DMS79 (cell line): Measurements from ENCODE around the gene NCK2.

Experiments used
- DNase-seq: peaks from one replicate; lab custom pipeline; 2025; lab: John Stamatoyannopoulos, UW

Gene NCK2

DNA sequence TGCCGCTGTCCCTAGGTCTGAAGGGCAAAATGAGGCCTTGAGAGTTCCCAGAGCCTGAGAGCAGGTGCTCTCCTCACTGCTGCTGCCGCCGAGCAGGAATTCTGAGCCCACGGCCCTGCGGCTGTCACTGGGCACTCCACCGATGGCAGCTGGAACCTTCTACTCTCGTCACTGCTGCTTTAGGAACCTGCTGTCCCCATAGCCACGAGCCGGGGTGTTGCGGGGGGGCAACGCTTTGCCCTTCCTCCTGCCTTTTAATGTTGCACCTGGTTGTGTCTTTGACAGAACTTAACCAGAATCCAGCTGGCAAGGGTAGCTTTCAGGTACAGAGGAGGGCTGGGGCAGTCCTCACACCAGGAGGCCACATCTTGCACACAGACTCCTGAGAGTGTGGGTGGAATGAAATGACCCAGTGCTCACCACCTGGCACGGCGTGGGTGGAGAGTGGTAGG lies 32.3 kb downstream of the NCK2 start:
- DNase-seq, result no peak

DNA sequence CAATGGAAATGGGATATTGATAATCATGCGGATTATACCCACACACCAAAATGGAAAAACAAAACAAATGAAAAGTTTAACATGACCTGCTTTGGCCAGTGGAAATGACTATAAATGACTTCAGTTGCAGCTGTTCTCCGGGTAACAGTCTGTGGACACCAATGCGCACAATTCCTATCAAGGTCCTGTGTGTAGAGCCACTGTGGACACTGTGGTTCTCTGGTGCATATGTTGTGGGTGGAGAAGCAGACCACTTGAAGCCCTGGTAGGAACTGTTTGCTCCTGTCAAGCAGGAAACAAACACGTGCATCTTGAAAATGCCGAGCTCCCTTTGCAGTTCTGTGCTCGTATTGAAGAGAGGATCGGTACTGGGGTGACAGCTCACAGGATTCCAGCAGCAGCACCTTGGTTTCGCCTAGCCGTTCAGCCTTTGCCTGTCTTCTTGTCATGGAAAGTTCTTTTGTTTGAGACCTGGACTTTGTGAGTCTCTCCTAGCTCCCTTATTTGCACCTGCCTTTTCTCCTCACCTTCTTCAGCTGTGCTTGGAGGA lies 32.9 kb downstream of the NCK2 start:
- DNase-seq, result peak; percentile 78

GRCh38 chr2:105778080-105778607 lies 33.4 kb downstream of the NCK2 start:
- no peak for DNase-seq

DNA sequence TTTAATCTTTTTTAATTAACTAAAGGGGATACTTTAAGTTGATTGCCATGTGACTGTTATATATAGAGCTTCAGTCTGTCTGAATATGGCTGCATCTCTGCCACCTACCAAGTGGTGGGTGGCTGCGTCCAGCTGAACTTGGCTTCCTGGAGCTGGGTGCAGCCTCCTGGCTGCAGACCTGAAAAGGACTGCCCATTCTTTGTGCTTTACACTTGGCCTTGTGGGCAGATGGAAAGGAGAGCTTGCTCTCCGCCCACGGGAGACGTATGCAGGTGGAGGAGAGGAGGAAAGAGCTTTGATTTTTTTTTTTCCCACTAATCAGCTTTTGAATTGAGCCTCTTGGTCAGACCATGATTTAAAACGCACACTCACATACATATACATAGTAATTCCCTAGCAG lies 34.7 kb downstream of the NCK2 start:
- no peak for DNase-seq

GRCh38 chr2:105780606-105781005 lies 35.9 kb downstream of the NCK2 start:
- no peak for DNase-seq

GRCh38 chr2:105781274-105781978 lies 36.7 kb downstream of the NCK2 start:
- DNase-seq, result no peak

GRCh38 chr2:105782123-105782522 lies 37.4 kb downstream of the NCK2 start:
- peak; percentile 75 for DNase-seq

- DNase-seq, result peak; percentile 81
Observed at GRCh38 chr2:105782646-105783045, 37.9 kb downstream of the NCK2 start.

- no peak for DNase-seq
Observed at GRCh38 chr2:105783151-105783738, 38.5 kb downstream of the NCK2 start.

DNA sequence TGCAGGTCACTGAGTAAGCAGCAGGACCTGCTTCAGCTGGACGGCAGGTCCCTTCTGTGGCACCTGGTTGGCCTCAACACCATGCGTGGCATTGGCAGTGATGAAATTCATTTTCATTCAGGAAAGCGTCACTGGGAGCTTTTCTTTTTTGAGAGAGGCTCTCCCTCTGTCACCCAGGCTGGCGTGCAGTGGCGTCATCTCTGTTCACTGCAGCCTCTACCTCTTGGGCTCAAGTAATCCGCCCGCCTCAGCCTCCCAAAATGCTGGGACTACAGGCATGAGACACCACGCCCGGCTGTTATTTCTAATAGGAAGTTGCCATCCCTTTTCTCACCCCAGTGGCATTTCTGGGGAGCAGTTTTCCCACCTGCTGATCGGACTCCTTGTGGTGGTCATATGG lies 39.3 kb downstream of the NCK2 start:
- DNase-seq, result no peak

DNA sequence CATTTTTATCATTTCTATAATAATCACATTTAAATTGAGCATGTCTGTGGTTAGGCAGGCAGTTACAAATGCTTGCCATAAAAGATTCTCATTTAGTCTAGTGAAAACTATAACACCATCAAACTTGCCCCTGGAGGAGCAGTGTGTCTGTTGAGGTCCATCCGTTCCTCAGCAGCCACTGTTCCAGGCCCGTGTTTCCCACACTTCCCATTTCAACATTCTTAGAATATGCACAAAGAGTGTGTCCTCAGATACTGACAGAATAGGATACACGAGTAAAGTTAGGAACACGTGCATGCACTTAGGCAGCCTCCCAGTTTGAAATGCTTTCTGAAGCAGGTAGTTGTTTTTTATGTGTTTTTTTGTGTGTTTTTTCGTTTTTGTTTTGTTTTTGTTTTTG lies 39.9 kb downstream of the NCK2 start:
- DNase-seq, result no peak

DNA sequence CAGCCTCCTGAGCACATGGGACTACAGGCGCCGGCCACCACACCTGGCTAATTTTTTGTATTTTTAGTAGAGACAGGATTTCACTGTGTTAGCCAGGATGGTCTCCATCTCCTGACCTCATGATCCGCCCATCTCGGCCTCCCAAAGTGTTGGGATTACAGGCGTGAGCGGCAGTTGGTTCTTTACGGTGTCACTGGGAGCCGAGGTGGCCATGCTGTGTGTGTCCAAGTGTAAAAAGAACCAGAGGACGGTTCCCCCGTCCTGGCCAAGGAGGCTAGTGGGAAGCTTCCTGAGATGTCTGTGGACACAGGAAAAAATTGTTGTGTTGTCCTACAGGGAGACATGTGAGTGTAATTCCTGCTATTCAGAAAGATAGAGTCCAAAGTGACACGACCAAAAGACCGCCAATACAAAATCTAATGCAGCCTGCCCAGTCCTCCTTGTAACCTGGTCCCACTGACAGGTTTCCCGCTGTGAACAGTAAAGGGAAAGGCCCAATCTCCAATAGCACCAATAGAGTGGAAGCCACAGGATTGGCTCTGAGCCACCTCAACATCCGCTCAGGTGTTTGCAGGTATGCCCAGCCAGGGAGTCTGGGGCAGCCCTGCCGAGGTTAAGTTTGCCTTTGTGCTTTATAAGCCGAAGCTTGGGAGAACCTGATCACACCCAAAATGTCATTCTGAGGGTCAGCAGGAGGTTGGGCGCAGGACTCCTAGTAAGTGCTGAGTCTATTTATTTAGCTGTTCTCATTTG lies 40.6 kb downstream of the NCK2 start:
- no peak for DNase-seq

DNA sequence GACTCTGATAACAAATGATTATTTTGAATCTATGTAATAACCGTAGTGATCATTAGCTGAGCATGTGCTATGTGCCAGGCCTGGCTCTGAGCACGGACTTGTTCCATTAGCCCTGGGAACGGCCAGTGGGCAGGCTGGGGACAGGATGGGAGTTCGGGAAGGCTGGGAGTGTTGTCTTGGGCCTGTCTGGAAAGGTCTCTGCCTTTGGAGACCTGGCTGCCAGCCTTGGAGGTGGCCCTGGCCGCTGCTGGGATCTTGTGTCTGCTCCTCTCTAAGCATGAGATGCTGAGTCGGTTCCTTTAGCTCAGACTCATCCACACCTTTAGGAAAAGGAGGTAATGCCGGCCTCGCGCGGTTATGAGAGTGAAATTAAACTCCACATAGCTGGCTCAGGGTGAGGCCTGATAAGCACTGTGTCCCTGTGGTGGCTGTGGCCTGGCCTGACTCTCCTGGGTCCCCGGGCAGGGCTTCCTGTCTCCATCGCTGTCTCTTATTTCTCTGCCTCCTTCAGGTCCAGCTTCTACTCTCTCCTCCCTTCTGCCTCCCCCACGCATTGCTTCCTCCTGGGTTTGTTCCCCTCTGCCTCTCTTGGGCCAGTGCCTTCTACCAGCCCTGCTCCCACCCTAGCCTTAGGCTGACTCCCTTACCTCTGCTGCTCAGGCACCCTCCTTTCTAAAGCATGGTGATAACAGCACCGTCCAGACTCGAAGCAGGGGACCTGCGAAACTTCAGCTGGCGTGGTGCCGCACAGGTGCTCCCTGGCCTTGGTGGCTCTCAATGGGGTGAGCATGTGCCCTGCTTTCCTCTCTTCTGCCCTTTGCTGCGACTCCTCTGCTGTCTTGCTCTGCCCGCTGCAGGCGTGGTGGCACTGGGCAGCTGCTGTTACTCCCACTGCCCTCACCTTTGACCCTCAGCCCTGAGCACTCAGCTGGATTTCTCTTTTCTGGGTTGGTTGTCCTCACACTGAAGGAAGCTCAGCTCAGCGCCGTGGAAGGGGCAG lies 41.8 kb downstream of the NCK2 start:
- DNase-seq, result no peak

DNA sequence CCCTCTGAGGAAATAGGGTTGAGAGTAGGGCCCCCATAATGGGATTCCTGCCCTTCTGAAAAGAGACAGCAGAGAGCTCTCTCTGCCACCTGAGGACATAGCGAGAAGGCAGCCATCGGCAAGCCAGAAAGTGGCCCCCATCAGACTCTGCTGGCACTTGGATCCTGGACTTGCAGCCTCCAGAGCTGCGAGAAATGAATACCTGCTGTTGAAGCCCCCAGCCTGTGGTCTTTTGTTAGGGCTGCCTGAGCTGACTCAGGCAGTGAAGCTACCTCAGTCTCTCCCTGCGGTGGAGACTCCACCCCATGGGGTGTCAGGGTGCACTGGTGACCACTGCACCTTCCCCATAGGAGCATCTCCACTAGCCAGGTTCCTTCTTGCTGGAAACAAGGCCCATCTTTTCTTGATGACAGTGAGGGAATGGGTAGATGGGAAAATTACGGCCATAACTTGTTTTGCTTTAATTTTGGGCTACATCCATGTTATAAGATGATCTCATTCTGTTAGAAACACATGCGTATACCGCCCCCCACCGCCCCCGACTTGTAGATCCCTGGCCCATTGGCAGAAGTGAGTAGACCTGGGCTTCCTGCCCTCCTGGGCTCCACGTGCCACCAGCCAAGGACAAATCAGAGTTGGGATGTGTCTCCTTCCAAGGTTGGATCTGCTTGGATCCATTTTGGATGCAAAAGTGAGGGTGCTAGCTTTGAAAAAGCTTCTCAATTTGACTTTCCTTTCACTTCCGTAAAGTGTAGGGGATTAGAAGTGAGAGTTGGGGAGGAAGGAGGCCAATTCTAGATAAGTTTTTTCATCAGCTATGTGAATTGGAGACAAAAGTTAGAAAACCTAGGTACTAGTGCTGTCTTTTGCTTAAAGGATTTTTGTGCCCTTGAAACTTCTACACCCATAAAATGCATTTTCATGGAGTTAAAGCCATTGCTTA lies 42.9 kb downstream of the NCK2 start:
- DNase-seq, result no peak

DNA sequence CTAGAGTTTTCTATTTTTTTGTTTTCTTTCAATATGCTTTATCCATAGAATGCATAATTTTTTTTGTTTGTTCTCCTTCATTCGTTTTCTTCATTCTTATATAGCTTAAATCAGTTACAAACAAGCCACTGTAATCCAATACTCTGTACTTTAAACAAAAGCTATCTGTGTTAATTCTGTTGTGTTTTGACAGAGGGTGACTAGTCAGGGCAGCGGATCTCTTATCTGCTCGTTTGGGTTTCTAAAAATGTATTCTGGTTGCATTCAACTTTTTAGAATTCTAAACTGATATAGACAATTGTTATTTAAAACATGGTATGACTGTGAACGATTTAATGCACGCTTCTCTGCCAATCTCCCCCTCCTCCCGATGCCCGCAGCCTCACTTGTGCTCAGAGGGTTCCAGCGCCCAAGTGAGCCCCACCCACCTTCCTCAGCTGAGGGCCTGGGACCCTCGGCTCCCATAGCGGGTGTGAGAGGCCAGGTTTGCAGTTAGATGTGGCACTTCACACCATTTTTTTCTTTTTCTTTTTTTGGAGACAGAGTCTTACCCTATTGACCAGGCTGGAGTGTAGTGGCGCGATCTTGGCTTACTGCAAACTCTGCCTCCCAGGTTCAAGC lies 44.1 kb downstream of the NCK2 start:
- no peak for DNase-seq

DNA sequence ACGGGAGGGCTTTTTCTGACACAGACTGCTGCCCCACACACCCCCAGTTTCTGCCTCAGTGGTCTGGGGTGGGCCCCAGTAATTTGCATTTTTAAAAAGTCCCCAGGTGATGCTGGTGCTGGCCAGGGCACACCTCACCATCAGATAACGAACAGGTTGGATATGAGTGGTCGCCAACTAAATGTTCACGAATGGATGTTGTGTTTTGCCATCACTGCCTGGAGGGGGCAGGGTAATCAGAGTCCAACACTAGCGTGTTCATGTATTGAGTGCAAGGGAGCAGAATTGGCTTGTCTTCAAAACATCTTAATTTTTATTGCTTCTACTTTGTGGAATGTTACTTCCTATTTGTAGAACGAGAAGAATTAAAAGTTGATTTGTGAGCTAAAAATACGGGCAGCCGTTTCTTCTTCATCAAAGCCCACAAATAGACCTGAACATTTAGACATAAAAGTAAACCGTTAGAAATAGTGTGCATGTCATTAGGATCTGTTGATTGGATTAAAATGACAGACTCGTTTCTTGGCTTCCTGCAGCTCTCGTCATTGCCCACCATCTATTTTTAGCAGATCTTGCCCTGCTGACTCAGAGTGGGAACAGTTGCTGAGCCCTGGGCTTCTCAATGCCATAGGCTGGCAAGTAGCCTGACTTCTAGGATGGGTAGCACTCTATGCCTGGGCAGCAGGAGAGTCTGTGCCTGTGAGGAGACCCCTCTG lies 45.2 kb downstream of the NCK2 start:
- DNase-seq, result no peak

DNA sequence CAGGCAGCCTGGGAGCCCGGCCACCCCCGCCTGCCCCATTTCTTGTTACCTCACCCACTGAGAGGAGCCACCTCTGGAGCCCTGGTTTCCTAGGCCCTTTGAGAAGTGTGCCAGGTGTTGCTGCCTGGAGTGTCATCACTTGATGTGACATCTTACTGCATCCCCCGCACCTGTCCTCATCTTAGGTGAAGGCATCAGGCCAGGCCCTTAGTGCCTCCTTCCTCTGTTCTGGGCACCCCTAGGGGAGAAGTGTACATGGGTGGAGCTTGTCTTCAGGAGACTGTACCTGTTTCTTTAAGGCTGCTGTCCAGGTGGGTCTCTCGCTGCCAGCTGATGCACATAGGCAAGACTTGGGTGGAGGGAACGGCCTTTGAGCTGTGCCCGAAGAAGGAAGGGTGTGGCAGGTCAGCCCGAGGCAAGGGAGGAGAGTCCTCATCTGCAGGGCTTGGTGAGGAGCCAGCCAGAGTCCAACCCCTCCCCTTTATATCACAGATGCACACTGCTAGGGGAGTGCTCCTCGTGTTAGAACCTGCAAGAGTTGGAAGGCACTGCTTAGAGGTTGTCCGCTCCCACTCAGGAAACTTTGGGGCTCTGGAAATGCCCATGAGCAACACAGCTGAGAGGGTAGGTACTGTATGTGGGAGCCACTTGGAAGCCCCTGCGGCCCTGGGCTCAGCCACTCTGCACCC lies 45.9 kb downstream of the NCK2 start:
- DNase-seq, result no peak

GRCh38 chr2:105791229-105791628 lies 46.5 kb downstream of the NCK2 start:
- no peak for DNase-seq

- DNase-seq, result no peak
Observed at GRCh38 chr2:105792561-105792960, 47.8 kb downstream of the NCK2 start.
